ENCODE data around the gene CUL3.
"Not testable (repeated sequence)": the region's sequence is repeated elsewhere in the genome, so short reads cannot be mapped to it uniquely, and the experiment has no call there.

Gene CUL3

DNA sequence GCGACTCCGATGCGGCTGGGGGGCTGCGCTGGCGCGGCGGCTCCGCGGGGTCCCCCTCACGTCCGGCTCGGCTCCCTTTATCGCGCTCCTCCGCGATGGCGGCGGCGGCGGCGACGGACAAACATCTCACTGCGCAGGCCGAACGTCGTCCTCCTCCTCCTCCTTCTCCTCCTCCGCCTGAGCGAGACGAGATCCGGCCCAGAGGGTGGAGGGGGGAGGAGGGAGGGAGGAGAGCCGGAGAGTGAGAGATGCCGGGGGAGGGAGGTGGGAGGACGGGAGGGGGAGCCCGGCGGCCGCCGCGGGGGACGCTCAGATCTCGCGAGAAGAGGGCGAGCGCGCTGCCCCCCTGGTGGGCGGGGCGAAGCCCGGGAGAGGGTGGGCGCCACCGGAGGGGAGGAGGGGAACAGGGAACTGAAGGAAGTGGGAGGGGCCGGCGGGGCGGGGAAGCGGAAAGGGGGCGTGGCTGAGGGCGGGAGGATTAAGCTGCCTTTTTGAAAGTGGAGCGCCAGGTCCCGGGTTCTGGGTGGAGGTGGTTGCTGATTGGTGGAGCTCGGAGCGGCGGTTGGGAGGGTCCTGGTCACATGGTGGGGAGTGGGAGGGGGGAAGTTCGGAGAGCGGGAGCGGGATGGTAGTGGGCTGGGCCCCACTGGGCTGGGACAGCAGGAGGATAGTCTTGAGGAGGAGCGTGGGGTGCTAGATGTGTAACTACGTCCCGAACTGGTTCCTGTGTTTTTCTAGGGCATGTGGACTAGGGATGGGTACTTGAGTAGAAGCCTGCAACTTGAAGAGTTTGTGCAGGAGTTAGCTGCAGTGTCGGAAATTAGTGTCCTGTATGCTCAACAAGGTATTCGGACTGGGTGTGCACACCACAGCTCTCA lies at the start of gene CUL3:
TSS of gene CUL3 (minus strand) at position 153 of the 878 bp plus-strand sequence. CDS start 354 bp downstream, outside the sequence.
- DNase-seq (ENCODE audit: insufficient read length, low spot score) (peak; percentile 83), FAIRE-seq (peak; percentile 99)

DNA sequence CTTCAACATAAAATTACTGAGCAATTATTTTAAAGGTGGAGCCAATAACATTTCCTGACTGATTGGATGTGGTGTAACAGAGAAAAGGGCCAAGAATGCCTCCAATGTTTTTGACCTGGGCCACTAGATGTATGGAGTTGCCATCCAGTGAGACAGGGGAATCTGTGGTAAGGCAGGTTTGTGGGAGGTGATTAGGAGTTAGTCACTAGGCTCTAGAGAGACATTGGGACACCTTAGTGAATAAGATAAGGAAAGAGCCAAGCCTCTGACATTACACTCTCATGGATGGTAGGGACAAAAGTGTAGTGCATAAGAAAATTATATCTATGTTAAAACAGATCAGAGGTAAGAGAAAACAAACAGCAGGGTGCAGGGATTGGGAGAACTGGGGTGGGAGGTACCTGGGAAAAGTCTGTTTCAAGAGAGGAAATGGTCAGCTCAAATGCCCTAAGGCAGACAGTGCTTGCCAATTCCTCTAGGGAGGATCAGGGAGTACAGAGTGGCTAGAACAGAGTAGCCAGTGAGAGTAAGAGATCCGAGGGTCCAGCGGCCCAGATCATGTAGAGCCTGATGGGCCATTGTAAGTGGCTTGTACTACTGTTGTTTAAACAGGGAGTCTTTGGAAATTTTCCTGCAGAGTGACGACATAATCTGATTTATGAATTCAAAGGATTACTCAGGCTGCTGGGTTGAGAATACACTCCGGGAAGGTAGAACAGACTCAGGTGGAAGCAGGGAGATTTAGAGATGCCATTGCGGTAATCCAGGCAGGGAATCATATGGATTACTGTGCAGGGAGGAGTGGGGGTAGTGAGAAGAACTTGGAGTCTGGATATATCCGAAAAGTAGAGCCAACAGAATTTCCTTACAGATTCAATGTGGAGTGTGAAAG lies 45.7 kb upstream of the CUL3 start:
- DNase-seq (ENCODE audit: insufficient read length, low spot score) (no peak), FAIRE-seq (no peak)

DNA sequence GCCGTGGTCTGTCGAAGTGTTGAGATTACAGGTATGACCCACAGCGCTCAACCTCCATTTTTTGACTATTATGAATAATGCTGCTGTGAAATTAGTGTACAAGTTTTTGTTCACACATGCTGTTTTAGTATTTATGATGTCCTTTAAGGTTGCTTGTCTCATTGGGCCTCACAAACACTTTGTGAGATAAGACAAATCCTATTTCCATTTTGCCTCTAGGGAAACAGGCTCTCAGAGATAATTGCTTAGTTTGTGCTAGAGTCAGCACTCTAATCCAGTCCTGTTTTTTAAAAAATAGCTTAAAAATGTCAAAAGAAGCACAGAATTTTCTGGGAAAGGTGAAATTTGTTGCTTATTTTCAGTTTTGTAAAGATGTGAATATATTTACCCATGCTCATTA lies 43.3 kb upstream of the CUL3 start:
- DNase-seq (ENCODE audit: insufficient read length, low spot score) (no peak), FAIRE-seq (no peak)

DNA sequence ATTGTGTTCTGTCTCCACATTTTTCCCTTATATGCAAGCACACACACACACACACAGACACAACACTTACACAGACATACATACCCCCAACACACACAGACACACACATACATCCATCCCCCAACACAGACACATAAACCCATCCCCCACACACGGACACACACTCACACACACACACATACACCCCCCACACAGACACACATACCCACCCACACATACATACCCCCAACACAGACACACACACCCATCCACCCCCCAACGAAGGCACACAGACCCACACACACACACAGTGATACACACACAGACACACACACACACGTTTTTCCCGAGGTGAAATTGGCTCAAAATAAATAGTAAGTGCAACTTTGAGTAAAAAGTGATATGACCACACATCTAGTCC lies 41.6 kb upstream of the CUL3 start:
- DNase-seq (ENCODE audit: insufficient read length, low spot score) (no peak), FAIRE-seq (no peak)

DNA sequence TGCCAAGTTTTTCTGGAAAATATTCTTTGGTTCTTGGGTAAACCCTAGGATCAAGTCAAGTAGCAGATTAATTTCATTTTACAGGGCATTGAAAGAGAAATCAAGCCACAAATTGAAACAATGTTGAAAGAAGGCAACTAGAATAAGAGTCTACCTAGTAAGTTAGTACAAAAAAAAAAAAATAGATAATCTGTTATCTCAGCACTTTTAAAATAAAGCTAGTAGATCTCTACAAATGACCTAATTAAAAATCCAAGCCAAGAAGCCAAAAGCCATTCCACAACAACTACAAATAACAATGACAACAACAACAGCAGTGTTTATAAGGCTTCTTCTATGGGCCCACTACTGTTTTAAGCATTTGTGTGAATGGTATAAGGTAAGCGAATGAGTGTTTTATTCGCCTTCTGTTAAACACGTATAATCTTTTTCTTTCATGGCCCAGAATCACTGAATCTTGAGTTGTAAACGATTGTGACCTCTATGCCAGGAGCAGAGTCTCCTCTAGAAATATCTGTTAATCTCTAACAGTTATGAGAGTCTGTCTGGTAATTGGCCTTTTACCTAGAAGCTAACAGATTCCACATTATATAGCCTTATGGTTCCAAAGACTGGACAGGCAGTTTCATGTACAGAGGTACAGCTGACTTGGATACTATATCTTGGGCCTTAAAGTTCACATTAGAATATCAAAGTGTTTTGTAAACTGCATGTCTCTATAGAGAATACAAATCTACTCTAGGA lies 28.6 kb upstream of the CUL3 start:
- no peak for DNase-seq (ENCODE audit: insufficient read length, low spot score)
- no peak for FAIRE-seq

DNA sequence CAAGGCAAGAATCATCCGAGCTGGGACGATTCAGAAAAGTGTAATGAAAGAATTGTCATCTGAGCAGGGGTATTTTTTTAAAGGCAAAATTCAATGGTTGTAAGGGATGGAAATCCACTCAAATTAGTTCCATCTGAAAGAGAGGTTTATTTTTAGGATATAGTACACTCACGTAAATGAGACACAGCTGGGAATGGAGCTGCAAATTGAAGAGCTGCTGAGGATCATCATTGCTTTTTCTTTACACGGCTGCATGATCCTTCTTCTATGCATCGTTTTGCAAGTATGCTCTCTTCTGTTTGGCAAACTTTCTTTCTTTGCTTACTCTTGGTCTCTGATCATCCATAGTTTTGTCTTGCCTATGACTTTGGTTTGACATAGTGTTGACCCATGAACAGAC lies 27.4 kb upstream of the CUL3 start:
- no peak for DNase-seq (ENCODE audit: insufficient read length, low spot score)

DNA sequence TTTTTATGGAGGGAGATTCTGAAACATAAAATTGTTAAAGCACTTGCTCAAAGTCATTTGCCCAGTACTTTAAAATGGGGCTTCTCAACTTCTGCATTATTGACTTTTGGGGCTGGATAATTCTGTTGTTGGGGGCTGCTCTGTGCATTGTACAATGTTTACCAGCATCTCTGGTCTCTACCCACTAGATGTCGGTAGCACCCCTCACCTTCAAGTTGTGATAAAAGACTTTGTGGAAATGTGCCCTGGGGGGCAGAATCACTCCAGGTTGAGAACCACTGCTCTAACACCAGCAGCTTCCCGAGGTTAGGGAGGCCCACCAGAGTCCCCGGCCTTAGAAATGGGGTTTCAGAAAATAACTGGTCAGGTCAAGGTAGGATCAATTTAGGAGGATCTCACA lies 26.8 kb upstream of the CUL3 start:
- FAIRE-seq (no peak), DNase-seq (ENCODE audit: insufficient read length, low spot score) (no peak)

More for the DNA sequence above, 27.4 kb upstream of the CUL3 start:
- no peak for FAIRE-seq

DNA sequence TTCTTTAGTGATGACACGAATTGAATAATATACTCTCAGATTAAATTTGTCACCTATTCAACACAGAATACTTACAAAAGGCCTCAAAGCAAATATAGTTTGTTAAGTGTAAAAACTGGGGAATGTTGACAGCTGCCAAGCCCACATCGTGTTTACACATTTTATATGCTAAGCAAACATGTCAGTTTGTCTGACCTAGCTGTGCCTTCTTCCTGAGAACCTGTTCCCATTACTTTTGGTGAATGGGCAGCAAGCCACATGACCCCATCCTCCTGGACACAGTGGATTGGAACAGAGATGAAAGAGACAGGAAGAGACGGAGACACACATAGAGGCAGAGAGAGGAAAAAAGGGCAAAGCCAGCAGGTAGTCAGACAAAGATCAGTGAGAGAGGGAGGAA lies 22.9 kb upstream of the CUL3 start:
- DNase-seq (ENCODE audit: insufficient read length, low spot score), result no peak
- no peak for FAIRE-seq

DNA sequence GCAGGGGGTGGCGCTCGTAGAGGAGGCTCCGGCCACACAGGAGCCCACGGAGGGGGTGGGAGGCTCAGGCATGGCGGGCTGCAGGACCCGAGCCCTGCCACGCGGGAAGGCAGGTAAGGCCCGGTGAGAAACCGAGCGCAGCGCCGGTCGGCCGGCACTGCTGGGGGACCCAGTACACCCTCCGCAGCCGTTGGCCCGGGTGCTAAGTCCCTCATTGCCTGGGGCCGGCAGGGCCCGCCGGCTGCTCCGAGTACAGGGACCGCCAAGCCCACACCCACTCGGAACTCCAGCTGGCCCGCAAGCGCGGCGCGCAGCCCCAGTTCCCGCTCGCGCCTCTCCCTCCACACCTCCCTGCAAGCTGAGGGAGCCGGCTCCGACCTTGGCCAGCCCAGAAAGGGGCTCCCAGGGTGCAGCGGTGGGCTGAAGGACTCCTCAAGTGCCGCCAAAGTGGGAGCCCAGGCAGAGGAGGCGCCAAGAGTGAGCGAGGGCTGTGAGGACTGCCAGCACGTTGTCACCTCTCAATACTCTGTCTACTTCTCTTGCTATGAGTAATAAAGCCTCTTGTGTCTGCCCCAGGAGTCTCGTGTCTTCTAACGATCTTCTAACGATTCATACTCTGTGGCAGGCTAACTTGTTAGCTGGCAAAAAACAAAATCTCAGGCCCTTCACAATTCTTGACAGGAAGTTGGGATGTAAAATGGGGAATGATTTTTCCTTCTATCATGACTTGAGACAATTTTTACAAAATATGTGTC lies 18.8 kb upstream of the CUL3 start:
- DNase-seq (ENCODE audit: insufficient read length, low spot score); FAIRE-seq: not testable (repeated sequence)

DNA sequence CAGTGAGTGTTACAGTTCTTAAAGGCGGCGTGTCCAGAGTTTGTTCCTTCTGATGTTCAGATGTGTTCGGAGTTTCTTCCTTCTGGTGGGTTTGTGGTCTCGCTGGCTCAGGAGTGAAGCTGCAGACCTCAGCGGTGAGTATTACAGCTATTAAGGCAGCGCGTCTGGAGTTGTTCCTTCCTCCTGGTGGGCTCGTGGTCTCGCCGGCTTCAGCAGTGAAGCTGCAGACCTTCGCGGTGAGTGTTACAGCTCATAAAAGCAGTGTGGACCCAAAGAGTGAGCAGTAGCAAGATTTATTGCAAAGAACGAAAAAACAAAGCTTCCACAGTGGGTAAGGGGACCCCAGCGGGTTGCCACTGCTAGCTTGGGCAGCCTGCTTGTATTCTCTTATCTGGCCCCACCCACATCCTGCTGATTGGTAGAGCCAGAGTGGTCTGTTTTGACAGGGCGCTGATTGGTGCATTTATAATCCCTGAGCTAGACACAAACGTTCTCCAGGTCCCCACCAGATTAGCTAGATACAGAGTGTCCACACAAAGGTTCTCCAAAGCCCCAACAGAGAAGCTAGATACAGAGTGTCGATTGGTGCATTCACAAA lies 17.7 kb upstream of the CUL3 start:
- not testable (repeated sequence) for FAIRE-seq; DNase-seq (ENCODE audit: insufficient read length, low spot score)

DNA sequence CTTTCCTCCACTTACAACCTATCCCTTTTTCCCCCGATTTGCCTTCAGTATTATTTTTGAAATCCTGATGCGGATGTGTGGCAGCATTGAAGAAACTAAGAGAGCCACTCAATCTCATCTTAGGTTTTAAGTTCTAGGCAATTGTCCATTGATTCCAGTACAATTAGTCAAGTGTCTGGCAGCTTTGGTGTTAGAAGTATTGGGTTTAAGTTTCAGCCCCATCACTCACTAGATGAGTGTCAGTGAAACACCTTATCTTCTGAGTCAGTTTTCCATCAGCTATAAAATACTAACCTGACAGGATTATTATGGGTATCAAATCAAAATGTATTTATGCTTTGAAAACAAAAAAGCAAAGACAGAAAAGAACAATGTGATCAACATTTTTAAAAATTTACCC lies 16.8 kb upstream of the CUL3 start:
- no peak for FAIRE-seq

DNA sequence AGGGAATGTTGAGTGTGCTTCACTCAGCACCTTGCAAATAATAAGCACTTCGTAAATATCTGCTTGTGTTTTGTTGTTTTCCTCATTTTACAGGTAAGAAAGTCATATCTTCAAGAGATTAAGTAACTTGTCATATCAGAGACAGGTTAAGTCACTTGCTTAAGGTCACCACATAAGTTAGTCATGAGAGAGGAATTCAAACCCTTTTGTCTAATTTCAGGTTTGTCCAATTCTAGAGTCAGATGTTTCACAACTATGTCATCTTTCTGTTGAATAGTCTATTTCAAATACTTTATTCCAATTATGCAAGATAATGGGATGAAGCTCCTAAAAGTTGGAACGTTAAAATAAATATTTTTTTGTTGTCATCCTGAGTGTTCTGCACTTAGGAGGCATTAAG lies 13.5 kb upstream of the CUL3 start:
- no peak for FAIRE-seq
- DNase-seq (ENCODE audit: insufficient read length, low spot score), result no peak

More for the DNA sequence above, 16.8 kb upstream of the CUL3 start:
- DNase-seq (ENCODE audit: insufficient read length, low spot score), result no peak

DNA sequence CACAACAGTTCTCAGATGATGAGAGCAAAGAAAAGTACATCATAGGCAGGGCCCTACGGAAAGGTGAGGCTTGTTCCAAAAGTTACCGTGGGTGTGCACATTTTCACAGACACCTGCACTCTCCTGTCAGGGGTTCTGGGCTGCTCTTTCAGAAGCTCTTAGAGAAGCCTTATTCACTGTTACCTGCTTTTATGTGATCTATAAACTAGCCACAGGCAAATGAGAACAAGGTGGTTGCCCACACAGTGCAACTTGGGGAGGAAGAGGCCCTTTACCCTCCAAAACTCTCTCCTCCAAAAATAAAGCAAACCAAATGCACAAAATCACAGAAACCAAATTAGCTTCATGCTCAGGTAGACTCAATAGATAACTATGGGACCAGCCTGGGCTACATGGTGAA lies 11.1 kb upstream of the CUL3 start:
- DNase-seq (ENCODE audit: insufficient read length, low spot score) (no peak), FAIRE-seq (no peak)

DNA sequence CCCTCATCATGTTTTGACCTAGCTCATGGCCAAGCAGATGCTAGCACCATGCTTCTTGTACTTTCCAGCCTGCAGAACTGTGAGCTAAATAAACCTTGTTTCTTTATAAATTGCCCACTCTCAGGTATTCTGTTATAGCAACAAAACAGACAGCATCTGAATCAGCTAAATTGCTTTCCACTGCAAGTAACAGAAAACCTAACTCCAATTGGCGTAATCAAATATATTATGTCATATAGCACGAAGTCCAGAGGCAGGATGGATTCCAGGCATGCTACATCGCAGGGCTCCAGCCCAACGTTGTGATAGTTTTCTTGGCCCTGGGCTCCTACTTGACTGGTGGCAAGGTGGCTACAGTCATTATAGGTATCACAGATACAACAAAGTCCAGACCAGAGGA lies 10.4 kb upstream of the CUL3 start:
- FAIRE-seq, result no peak
- no peak for DNase-seq (ENCODE audit: insufficient read length, low spot score)

DNA sequence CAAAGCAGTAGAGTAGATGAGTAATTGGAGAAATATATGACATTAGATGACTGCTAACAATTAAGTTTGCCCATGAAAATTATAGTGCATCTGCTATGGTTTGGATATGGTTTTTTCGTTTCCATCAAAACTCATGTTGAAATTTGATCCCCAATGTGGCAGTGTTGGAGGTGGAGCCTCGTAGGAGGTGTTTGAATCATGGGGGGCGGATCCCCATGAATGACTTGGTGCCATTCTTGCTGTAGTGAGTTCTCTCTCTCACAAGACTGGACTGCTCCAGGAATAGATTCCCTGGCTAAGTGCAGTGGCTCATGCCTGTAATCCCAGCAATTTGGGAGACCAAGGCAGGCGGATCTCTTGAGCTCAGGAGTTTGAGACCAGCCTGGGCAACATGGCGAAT lies 9.7 kb upstream of the CUL3 start:
- FAIRE-seq, result no peak
- no peak for DNase-seq (ENCODE audit: insufficient read length, low spot score)

DNA sequence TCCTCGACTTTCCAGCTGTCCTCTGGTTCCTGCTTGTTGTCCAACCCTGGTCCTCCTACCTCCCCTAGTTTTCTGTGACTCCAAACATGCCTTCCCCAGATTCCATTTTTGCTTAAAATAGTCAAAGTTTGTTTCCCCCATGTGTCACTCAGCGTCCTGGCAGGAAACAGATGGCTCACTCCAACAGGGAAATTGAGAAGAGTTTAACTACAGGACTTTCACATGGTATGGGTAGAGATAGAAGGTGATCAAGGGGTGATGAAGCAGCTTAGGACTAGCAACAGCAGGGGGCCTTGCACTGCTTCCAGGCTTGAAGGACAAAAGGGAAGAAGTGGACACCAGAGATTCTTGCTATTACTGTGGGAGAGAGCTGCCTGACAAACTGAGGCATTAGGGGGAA lies 6.1 kb upstream of the CUL3 start:
- no peak for DNase-seq (ENCODE audit: insufficient read length, low spot score)
- no peak for FAIRE-seq

DNA sequence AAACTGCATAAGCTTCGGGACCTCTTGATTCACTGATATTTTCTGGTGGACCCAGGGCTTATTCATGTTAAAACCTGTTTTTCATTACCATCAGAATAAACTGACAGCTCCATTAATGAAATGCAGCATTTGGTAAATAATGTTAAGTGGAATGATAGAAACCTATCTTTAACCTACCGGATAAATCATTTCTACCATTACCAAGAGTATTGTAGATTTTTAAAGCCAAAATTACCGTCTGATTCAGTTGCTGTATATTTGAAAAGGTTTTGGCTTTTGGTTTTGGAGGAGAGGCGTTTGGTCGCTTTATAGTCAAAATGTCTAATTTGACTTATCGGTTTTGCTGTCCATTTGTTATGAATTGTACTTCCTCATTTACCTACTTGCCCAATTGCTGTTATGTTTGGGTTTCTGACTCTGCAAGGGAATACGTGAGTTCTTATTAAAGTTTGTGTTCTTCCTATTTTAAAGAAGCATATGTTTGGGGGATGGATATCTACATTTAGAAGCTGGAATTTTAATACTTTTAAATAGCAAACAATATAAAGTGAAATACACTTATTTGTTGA lies 1.0 kb upstream of the CUL3 start:
- FAIRE-seq, result peak; percentile 78
- no peak for DNase-seq (ENCODE audit: insufficient read length, low spot score)

DNA sequence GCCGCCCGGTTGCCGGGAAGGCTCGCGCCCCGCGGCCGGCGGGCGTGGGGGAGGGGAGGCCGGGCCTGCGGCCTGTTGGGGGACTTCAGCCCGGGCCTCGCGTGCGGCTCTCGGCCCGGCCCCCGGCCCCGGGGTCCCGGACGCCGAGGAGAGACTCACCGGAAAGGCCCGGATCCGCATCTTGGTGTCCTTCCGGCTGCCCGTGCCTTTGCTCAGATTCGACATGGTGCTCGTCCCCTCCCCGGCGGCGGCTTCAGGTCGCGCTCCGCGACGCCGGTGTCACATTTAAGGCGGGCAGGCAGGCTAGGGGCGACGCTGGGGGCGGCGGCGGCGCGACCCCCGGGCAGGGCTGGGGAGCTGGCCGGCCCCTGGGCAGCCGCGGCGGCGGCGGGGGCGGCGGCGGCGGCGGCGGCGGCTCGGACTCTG lies 365 bp downstream of the CUL3 start:
- FAIRE-seq (no peak), DNase-seq (ENCODE audit: insufficient read length, low spot score) (peak; percentile 63)

DNA sequence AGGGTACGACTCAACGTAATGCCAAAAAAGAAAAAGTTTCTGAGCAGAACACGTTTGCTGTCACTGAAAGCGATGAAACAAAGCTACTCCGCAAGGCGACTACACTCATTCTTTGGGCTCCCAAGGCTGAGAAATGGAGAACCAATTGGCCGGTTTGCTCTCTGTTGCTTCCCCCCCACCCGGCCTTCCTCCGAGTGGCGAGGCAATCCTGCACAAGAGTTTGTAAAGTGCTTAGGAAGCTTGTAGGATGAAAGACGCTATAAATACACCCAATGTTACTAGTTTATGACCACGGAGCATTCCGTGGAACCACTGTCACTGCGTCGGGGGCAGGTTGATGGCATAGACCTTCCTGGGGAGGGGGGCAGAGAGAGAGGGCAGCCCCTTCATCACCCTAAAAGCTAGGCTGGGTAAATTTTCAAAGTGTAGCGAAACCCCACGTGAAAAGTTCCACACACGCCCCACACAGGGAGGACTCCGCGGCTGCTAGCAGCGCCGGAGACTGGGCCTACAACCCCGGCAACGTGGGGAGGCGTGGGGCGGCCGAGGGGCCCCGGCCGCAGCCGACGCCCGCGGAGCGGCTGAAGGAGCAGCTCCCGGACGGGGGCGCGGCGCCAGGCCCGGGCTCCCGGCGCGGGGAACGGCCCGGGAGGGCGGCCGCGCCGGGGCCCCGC lies 915 bp downstream of the CUL3 start:
- DNase-seq (ENCODE audit: insufficient read length, low spot score), result no peak
- FAIRE-seq, result peak; percentile 79

All from GM19239 (cell line).